NCI-H2107 treated with DMSO at 0.1 percent for 48 hours (cell line): Measurements from ENCODE around the gene HIC2.
"Not testable (repeated sequence)": the region's sequence is repeated elsewhere in the genome, so short reads cannot be mapped to it uniquely, and the experiment has no call there.

Experiments
- DNase-seq: peaks from one replicate; lab custom pipeline; 2025; ENCODE audit not compliant: unreplicated experiment; lab: John Stamatoyannopoulos, UW

The HIC2 gene

DNA sequence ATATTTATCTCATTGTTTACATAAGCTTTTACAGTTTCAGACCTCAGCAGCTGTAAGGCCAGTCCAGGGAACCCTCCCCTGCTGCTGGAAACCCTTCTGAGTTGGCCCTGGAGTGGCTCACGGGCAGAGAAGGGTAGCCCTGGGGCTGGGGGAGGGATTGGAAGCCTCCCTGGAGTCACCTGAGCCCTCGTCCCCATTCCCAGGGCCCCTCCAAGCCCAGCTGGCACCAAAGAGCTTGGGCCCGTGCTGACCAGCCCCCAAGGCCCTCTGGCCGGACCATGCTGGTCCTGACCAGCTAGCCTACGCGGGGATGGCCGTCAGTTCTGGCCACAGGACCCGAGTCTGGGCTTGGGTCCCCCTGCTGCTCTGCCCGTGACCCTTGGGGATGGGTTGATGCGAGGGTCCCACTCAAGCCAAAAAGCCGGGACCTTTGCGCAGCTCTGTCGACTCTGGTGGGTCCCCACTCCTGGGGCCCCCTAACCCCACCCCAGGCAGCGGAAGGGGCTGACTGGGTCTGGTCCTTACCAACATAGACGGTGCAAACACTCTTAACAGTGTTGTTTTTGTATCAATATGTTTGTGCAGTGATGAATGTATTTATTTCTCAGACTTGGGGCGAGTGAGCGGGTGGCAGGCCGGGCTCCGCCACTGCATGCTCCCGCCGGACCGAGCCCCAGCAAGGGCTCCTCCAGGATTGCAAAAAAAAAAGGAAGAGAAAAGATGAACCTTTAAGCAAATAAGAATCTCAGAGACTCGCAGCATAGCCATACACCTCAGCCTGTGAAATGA lies 32.6 kb downstream of the HIC2 start:
- DNase-seq = no peak

- no peak for DNase-seq
Observed at GRCh38 chr22:21450320-21450831, 33.2 kb downstream of the HIC2 start.

- no peak for DNase-seq
Observed at GRCh38 chr22:21450858-21451353, 33.7 kb downstream of the HIC2 start.

DNA sequence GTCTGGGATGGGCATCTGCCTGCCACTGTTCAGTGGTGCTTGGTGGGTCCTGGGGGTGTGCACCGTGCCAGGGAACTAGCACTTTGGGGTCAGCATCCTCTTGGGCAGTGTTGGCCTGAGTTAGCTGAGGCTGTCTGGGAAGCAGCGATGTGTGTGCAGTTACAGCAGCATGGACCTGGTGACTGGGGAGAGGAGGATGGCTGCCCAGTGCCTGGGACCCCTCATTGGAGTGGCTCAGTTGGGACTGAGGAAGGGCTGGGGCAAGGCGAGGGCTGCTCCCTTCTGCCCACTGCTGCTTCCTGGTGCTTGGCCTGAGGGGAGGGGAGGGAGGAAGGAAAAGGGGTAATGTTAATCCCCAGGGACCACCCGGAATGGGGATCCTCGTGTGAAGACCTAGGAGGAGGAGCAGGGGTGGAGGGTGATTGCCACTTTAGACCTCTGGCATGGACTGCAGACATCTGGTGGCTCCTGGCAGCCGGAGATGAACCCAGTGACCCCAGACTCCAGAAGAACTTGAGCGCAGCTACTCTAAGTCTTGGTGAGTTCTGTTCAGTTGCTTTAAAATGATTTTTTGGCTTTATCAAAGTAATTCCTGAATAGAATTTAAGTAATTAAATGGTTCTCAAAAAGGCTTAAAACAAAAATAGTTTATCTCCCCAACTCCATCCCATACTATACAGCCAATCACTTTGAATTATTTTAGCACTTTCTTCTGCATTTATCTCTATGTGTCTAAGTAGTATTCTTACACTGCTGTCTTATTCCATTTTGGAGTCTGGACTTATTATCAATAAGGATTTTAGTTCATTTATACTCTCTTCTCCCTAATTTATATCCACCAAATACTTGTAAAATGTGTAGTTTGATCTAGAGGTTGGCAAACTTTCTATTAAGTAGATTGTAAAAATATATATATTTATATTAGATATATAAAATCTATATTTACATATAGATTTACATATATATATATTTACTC lies 34.7 kb downstream of the HIC2 start:
- no peak for DNase-seq

DNA sequence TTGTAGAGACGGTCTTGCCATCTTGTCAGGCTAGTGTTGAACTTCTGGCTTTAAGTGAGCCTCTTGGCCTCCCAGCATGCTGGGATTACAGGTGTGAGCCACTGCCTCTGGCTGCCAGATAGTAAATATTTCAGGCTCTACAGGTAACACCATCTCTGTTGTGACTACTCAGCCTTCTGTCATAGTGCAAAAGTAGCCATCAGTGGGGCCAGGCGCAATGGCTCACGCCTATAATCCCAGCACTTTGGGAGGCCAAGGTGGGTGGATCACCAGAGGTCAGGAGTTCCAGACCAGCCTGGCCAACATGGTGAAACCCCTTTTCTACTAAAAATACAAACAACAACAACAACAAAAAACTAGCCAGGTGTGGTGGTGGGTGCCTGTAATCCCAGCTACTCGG lies 35.5 kb downstream of the HIC2 start:
- DNase-seq = not testable (repeated sequence)

DNA sequence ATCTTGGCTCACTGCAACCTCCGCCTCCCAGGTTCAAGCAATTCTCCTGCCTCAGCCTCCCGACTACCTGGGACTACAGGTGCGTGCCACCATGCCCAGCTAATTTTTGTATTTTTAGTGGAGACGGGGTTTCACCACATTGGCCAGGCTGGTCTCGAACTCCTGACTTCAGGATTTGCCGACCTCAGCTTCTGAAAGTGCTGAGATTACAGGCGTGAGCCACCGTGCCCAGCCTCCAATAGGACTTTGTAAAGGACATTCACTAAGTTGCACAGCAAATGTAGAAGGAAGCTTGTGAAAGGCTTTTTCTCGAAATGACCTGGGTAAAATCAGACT lies 37.8 kb downstream of the HIC2 start:
- DNase-seq = not testable (repeated sequence)

DNA sequence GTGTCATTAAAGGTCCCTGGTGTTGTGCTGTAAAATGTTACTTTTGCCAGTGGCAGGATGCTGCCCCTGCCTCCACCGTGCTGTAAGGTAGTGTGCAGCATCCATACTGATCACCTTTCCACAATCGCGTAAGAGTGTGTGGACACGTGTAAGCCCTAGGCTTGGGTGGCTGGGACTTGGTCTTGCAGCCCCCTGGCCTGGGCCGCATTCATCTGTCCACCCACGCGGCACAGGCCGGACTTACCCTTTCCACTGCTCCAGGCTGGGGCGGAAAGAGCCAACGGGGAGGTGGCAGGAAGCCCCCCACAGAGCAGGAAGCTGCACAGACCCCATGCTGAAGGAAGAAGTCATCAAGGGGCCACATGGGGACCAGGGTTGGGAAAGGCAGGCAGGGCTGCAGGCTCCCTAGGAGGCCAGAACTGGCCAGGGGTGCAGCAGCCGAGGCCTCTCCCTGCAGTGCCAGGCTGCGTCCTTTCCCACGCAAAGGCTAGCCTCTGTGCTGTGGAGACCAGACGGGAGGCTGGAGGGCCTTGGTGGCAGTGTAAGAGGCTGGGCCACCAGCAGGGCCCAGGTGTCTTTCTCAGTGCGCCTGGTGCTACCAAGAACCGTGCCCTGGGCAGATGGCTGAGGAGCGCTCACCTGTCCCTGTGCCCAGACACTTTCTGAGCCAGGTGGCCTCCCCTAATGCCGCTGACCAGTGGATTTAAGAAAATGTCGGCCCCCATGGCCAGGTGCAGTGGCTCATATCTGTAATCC lies 38.3 kb downstream of the HIC2 start:
- no peak for DNase-seq

- DNase-seq = no peak
Observed at GRCh38 chr22:21457023-21457787, 40.0 kb downstream of the HIC2 start.

DNA sequence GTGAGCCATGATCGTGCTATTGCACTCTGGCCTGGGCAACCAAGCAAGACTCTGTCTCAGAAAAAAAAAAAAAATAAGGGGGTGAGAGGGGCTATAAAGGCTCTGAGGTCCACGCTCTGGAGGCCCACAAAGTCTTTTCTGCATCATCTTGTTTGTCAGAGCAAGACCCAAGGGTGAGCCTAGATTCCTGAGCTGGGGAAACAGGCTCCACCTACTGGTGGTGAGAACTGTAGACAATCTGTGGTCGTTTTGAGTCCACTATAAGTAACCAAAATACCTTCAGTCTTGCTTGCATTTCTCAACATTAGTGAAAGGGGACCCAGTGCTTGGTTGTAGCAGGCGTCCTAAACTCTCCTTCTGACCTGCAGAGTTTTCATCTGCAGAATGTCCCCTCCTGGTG lies 45.5 kb downstream of the HIC2 start:
- DNase-seq = not testable (repeated sequence)

DNA sequence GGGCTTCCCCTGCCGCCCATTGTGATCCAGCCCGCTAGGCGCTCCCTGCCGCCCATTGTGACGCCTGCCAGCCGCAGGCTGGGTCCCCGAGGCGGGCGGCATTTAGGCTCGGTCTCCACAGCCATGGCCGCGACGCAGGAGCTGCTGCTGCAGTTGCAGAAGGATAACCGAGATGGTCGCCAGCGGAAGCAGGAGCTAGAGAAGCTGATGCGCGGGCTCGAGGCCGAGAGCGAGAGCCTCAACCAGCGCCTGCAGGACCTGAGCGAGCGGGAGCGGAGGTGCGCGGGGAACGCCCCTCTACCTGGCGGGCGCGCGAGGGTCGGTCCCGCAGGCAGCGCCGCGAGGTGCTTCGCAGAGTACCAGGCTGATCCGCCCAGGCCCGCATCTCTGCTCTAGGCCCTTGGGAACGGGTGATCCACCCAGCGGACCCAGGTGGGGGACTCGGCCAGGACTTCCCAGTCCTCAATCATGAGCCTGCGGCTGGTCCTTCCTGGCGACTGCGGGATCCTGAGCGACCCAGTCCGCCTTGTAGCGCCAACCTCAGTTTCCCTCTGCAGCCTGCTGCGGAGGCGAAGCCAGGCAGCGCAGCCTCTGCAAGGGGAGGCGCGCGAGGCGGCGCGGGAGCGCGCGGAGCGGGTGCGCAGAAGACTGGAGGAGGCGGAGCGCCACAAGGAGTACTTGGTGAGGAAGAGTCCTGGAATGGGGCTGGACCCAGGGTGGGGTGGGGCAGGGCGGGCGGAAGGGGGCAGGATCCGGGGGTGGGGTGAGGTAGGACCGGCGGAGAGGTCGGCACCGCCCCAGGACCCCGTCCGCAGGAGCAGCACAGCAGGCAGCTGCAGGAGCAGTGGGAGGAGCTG lies 50.4 kb downstream of the HIC2 start, which contains the start of gene TMEM191C:
Gene TMEM191C, plus strand, starts transcription at position 51 of the 857 bp plus-strand sequence. Its CDS starts 73 bp downstream, at position 124.
- DNase-seq = not testable (repeated sequence)

- DNase-seq = not testable (repeated sequence)
Observed at GRCh38 chr22:21468194-21469096, 51.3 kb downstream of the HIC2 start.

DNA sequence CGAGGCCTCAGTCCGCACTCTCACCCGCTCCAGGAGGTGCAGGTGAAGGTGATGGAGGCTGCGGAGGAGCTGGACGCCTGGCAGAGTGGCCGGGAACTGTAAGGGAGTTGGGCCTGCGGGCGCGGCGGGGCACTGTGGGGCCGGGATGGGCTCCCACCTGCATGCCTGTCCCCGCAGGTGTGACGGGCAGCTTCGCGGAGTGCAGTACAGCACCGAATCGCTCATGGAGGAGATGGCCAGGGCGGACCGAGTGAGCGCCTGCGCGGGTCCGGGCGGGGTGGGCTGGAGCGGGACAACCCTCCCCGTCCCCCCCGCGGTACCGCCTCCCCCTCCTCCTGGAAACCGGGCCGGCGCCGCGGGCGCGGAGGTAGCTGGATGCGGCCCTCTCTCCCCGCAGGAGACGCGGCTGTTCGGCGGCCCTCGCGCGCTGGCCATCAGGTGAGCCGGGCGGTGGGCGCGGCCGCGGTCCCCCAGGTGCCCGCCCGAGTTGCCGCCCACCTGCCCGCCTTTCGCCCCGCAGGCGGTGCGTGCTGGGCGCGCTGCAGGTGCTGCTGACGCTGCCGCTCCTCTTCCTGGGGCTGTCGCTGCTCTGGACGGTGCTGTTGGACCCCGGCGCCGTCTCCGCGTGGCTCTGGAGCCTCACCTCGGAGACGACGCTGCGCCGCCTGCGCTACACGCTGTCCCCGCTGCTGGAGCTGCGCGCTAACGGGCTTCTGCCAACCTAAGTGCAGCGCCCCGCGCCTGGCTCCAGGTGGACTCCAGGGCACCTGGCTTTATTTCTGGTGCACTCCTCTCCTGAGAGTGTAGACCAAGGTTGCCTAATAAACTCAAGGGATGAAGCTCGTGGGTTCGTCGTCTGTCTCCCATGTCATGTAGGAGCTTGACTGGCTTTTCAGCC lies 52.2 kb downstream of the HIC2 start:
- DNase-seq = not testable (repeated sequence)

- not testable (repeated sequence) for DNase-seq
Observed at GRCh38 chr22:21472984-21473383, 55.8 kb downstream of the HIC2 start.

- not testable (repeated sequence) for DNase-seq
Observed at GRCh38 chr22:21473664-21474063, 56.5 kb downstream of the HIC2 start.

GRCh38 chr22:21484039-21484438 lies 66.9 kb downstream of the HIC2 start:
- DNase-seq = not testable (repeated sequence)

DNA sequence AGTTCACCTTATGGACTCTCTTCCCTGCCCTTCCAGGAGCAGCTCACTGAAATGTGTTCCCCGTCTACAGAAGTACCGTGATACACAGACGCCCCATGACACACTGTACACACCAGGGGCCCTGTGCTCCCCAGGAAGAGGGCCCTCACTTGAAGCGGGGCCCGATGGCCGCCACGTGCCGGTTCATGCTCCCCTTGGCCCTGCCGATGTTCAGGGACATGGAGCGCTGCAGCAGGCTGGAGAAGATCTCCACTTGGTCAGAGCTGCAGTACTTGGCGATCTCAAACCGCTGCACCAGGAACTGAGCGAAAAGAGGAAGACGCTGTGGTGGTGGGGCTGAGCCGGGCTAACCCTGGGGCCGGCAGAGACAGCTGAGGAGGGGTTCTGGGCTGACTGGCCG lies 70.6 kb downstream of the HIC2 start:
- not testable (repeated sequence) for DNase-seq

GRCh38 chr22:21489149-21489680 lies 72.0 kb downstream of the HIC2 start:
- DNase-seq = not testable (repeated sequence)
